T-cell (primary cell): ENCODE data around the gene SCT. TPM values are rescaled to one million over a fixed set of nuclear protein-coding genes. Genes with fewer than 3 reads are reported as not detected.

Source experiments
- ATAC-seq, 4 experiments: fragments of 200-7000 bp in 3 of 4; fragments of 150-1000 bp in 1 of 4; cut with Tn5 transposase; replicated peaks in 1 of 4; 1 replicate in 3 of 4; 2 replicates in 1 of 4; pipeline ENCODE4 v1.10.0; 2021; ENCODE audit warnings: moderate library complexity in 3 of 4, mild to moderate bottlenecking in 2 of 4, moderate number of reproducible peaks in 1 of 4
- CTCF ChIA-PET, 2 donors: fragments of 300-600 bp; sonication (Branson Sonifier 250); formaldehyde crosslinking; loops; one replicate each; lab custom pipeline; 2022; ENCODE audit warnings: antibody characterized with exemption in 2 of 2; lab: Charles Lee
- POLR2A ChIA-PET, 2 donors: fragments of 300-600 bp; sonication (Branson Sonifier 250); formaldehyde crosslinking; loops; one replicate each; lab custom pipeline; 2022; ENCODE audit warnings: antibody characterized with exemption in 2 of 2; lab: Charles Lee
- DNase-seq, 35 experiments: peaks; one replicate each; pipeline versions ENCODE4 v3.0.0 to v3.0.0-alpha.2; 2013 to 2023
- H3K27ac ChIP-seq: one replicate; pipeline ENCODE4 v1.5.1; 2013; ENCODE audit warnings: low read length
- H3K27me3 ChIP-seq, 2 experiments: replicated peaks in 1 of 2; 1 replicate in 1 of 2; 2 replicates in 1 of 2; pipeline versions ENCODE4 v1.6.1 to v1.7.0; 2013; ENCODE audit warnings: low read length in 1 of 2, mixed read lengths in 1 of 2; ENCODE audit not compliant: control insufficient read depth in 2 of 2, insufficient read depth in 2 of 2; ENCODE audit errors: extremely low read depth in 1 of 2
- H3K36me3 ChIP-seq, 2 donors: 1 replicate in 1 of 2; 2 replicates in 1 of 2; pipeline versions ENCODE4 v1.6.1 to v1.7.0; 2013; ENCODE audit warnings: low read length in 1 of 2; ENCODE audit not compliant: control insufficient read depth in 2 of 2, insufficient read depth in 1 of 2; ENCODE audit errors: extremely low read depth in 1 of 2
- H3K4me1 ChIP-seq, 2 experiments: 1 replicate in 1 of 2; 2 replicates in 1 of 2; pipeline versions ENCODE4 v1.6.1 to v1.7.0; 2013; ENCODE audit warnings: low read length in 2 of 2, mixed read lengths in 1 of 2; ENCODE audit not compliant: insufficient read depth in 2 of 2, control insufficient read depth in 1 of 2; ENCODE audit errors: extremely low read depth in 1 of 2
- H3K4me3 ChIP-seq, 2 donors: 1 replicate in 1 of 2; 2 replicates in 1 of 2; pipeline versions ENCODE4 v1.5.1 to v1.7.0; 2013; ENCODE audit warnings: mild to moderate bottlenecking in 2 of 2, low read length in 1 of 2, moderate library complexity in 1 of 2; ENCODE audit not compliant: control insufficient read depth in 1 of 2; ENCODE audit errors: extremely low read depth in 1 of 2
- H3K9me3 ChIP-seq: 2 replicates; pipeline ENCODE4 v1.7.0; 2013
- H3K27ac Mint-ChIP-seq, 2 donors: one replicate each; pipeline ENCODE4 v1.8.0; 2020 to 2021; ENCODE audit warnings: mild to moderate bottlenecking in 2 of 2, mixed read lengths in 2 of 2
- H3K27me3 Mint-ChIP-seq, 2 donors: one replicate each; pipeline ENCODE4 v1.8.0; 2021 to 2022; ENCODE audit warnings: mixed read lengths in 2 of 2
- H3K36me3 Mint-ChIP-seq: one replicate; pipeline ENCODE4 v1.8.0; 2021; ENCODE audit warnings: mixed read lengths
- H3K4me1 Mint-ChIP-seq, 3 donors: one replicate each; pipeline ENCODE4 v1.8.0; 2020 to 2022; ENCODE audit warnings: mixed read lengths in 3 of 3, mild to moderate bottlenecking in 1 of 3
- H3K4me3 Mint-ChIP-seq, 3 donors: one replicate each; pipeline ENCODE4 v1.8.0; 2020 to 2022; ENCODE audit warnings: mild to moderate bottlenecking in 3 of 3, mixed read lengths in 3 of 3, moderate library complexity in 3 of 3
- H3K9me3 Mint-ChIP-seq, 3 donors: one replicate each; pipeline ENCODE4 v1.8.0; 2020 to 2022; ENCODE audit warnings: mixed read lengths in 3 of 3
- WGBS: methylation state at CpG from one replicate; pipeline ENCODE4 v1.1.5; 2013; ENCODE audit warnings: missing lambda C conversion rate; ENCODE audit not compliant: insufficient coverage; 5-methylcytosine and 5-hydroxymethylcytosine counted together
- total RNA-seq, 35 experiments: library from RNA in 6 of 35; stranded (reverse) in 6 of 35; fragments of 120-200 nt in 1 of 35; gene quantifications; one replicate each; pipeline versions ENCODE4 v1.2.1 to v1.2.4 and lab custom pipeline; 2013 to 2026

SCT gene
- total RNA-seq (not detected), total RNA-seq (lab: John Stamatoyannopoulos, UW) (0 to 0.14 (median 0) reads per million in 29 experiments)
- total RNA-seq (2013): not detected

GRCh38 chr11:626475-627307 is at the start of gene SCT:
Gene SCT, minus strand, starts transcription at chr11:627181. Its CDS starts 38 bp downstream, at chr11:627143.
- CTCF ChIA-PET: interaction anchor here in 1 of 2 donors (0.6 kb wide), 1 partner anchor 72 kb away, joined by 3 read pairs; no protein-coding TSS in a partner anchor
- ATAC-seq: no peak

GRCh38 chr11:674406-674805 is 47.4 kb upstream of the SCT start:
- no peak overlapping the region for H3K27ac ChIP-seq
- H3K9me3 ChIP-seq: no peaks in the 10 kb centered on the region
- ChIA-PET POLR2A (no interaction called here), CTCF (no interaction called here)
- no peaks in the 10 kb centered on the region for H3K4me1 ChIP-seq
- H3K4me3 ChIP-seq: no peak overlapping the region
- Mint-ChIP-seq H3K36me3 (peaks cover 24% of the 10 kb centered on the region), H3K4me1 (no peaks in the 10 kb centered on the region), H3K4me3 (no peak overlapping the region), H3K27me3 (no peaks in the 10 kb centered on the region), H3K27ac (no peak overlapping the region), H3K9me3 (no peaks in the 10 kb centered on the region)
- ATAC-seq (no peak), DNase-seq (no peak)
- H3K36me3 ChIP-seq: peaks cover 22 to 35% of the 10 kb centered on the region in 2 donors
- H3K27me3 ChIP-seq: no peaks in the 10 kb centered on the region
- WGBS: 95% methylated on average over 17 of the region's 17 CpGs

More at GRCh38 chr11:626475-627307, at the start of gene SCT:
- peak within 1 kb of the TSS in 2 of 3 donors; percentile 3 to 71 for H3K4me3 Mint-ChIP-seq
- no peaks in the 10 kb centered on the region for H3K9me3 Mint-ChIP-seq
- no peak within 1 kb of the TSS for H3K27ac ChIP-seq
- WGBS: 8% methylated on average over 72 of the region's 72 CpGs
- peaks cover 22 to 33% of the 10 kb centered on the region in 2 donors for H3K27me3 Mint-ChIP-seq
- H3K27ac Mint-ChIP-seq: no peak within 1 kb of the TSS
- H3K9me3 ChIP-seq: no peaks in the 10 kb centered on the region
- no peak within 1 kb of the TSS for H3K4me3 ChIP-seq
- peaks cover 19 to 21% (median 20%) of the 10 kb centered on the region in 3 donors for H3K4me1 Mint-ChIP-seq
- peaks cover 0 to 66% of the 10 kb centered on the region in 2 experiments for H3K27me3 ChIP-seq
- DNase-seq: no peak
- no peaks in the 10 kb centered on the region for H3K36me3 ChIP-seq
- no peaks in the 10 kb centered on the region for H3K36me3 Mint-ChIP-seq
- H3K4me1 ChIP-seq: peaks cover 6 to 20% of the 10 kb centered on the region in 2 experiments
- POLR2A ChIA-PET: no interaction called here

GRCh38 chr11:673866-674265 is 46.9 kb upstream of the SCT start:
- Mint-ChIP-seq H3K4me3 (no peak overlapping the region), H3K4me1 (no peaks in the 10 kb centered on the region), H3K36me3 (peaks cover 24% of the 10 kb centered on the region), H3K27me3 (no peaks in the 10 kb centered on the region), H3K27ac (no peak overlapping the region), H3K9me3 (no peaks in the 10 kb centered on the region)
- POLR2A ChIA-PET: interaction anchor here in 1 of 2 donors (0.5 kb wide), 1 partner anchor 175 kb away, joined by 3 read pairs; no protein-coding TSS in a partner anchor
- Histone ChIP-seq H3K4me3 (no peak overlapping the region), H3K27me3 (no peaks in the 10 kb centered on the region), H3K36me3 (peaks cover 24 to 32% of the 10 kb centered on the region in 2 donors), H3K27ac (no peak overlapping the region), H3K4me1 (no peaks in the 10 kb centered on the region), H3K9me3 (no peaks in the 10 kb centered on the region)
- no CpG with 5 or more reads among the region's 8 CpGs for WGBS
- ATAC-seq (no peak), DNase-seq (no peak)
- CTCF ChIA-PET: no interaction called here

GRCh38 chr11:665704-666281 is 38.8 kb upstream of the SCT start:
- ATAC-seq: no peak
- CTCF ChIA-PET: no interaction called here
- Mint-ChIP-seq H3K4me3 (no peak overlapping the region), H3K9me3 (no peaks in the 10 kb centered on the region), H3K4me1 (peaks cover 0 to 7% (median 0%) of the 10 kb centered on the region in 3 donors), H3K27ac (no peak overlapping the region), H3K36me3 (peaks cover 18% of the 10 kb centered on the region), H3K27me3 (no peaks in the 10 kb centered on the region)
- H3K27ac ChIP-seq: no peak overlapping the region
- no peaks in the 10 kb centered on the region for H3K27me3 ChIP-seq
- H3K4me3 ChIP-seq: no peak overlapping the region
- H3K4me1 ChIP-seq: no peaks in the 10 kb centered on the region
- WGBS: 86% methylated on average over 10 of the region's 11 CpGs
- no peaks in the 10 kb centered on the region for H3K9me3 ChIP-seq
- no peak for DNase-seq
- POLR2A ChIA-PET: interaction anchor here in 1 of 2 donors (0.5 kb wide), 1 partner anchor 59 kb away, joined by 3 read pairs; no protein-coding TSS in a partner anchor
- peaks cover 17 to 23% of the 10 kb centered on the region in 2 donors for H3K36me3 ChIP-seq

- H3K4me1 Mint-ChIP-seq: peaks cover 0 to 7% (median 0%) of the 10 kb centered on the region in 3 donors
- Histone ChIP-seq H3K4me1 (no peaks in the 10 kb centered on the region), H3K4me3 (no peak overlapping the region), H3K36me3 (peaks cover 23% of the 10 kb centered on the region in 2 donors), H3K9me3 (no peaks in the 10 kb centered on the region), H3K27ac (no peak overlapping the region), H3K27me3 (no peaks in the 10 kb centered on the region)
- 96% methylated on average over 5 of the region's 15 CpGs for WGBS
- peaks cover 18% of the 10 kb centered on the region for H3K36me3 Mint-ChIP-seq
- no peak overlapping the region for H3K4me3 Mint-ChIP-seq
- DNase-seq (no peak), ATAC-seq (no peak)
- H3K9me3 Mint-ChIP-seq: no peaks in the 10 kb centered on the region
- ChIA-PET CTCF (interaction anchor here in 1 of 2 donors (0.6 kb wide), 1 partner anchor 16 kb away, joined by 3 read pairs; no protein-coding TSS in a partner anchor), POLR2A (no interaction called here)
- no peak overlapping the region for H3K27ac Mint-ChIP-seq
- no peaks in the 10 kb centered on the region for H3K27me3 Mint-ChIP-seq
Measured at GRCh38 chr11:665062-665703, 38.2 kb upstream of the SCT start.

GRCh38 chr11:662689-663274 is 35.8 kb upstream of the SCT start:
- ATAC-seq (peak in 3 of 4 experiments; percentile 45 to 61 (median 56)), DNase-seq (peak in 16 of 35 experiments; percentile 9 to 54 (median 34))
- no peaks in the 10 kb centered on the region for H3K4me1 ChIP-seq
- H3K9me3 ChIP-seq: no peaks in the 10 kb centered on the region
- H3K9me3 Mint-ChIP-seq: no peaks in the 10 kb centered on the region
- H3K36me3 ChIP-seq: peaks cover 30 to 35% of the 10 kb centered on the region in 2 donors
- no peak overlapping the region for H3K4me3 Mint-ChIP-seq
- no peak overlapping the region for H3K4me3 ChIP-seq
- ChIA-PET CTCF (no interaction called here), POLR2A (no interaction called here)
- no peaks in the 10 kb centered on the region for H3K27me3 ChIP-seq
- peaks cover 0 to 7% (median 0%) of the 10 kb centered on the region in 3 donors for H3K4me1 Mint-ChIP-seq
- no peaks in the 10 kb centered on the region for H3K27me3 Mint-ChIP-seq
- H3K27ac Mint-ChIP-seq: no peak overlapping the region
- H3K36me3 Mint-ChIP-seq: peaks cover 22% of the 10 kb centered on the region
- no peak overlapping the region for H3K27ac ChIP-seq
- WGBS: 75% methylated on average over 11 of the region's 15 CpGs
